Nucleus accumbens (tissue), 56 donors: Measurements from ENCODE around the gene THSD4.
"Not testable (repeated sequence)": the region's sequence is repeated elsewhere in the genome, so short reads cannot be mapped to it uniquely, and the experiment has no call there.

Source experiments
- DNase-seq, 56 donors: peaks; one replicate each; lab custom pipeline; 2025; lab: John Stamatoyannopoulos, UW

The THSD4 gene

GRCh38 chr15:71391421-71392088 lies 276.3 kb downstream of the THSD4 start:
- DNase-seq, result no peak

DNA sequence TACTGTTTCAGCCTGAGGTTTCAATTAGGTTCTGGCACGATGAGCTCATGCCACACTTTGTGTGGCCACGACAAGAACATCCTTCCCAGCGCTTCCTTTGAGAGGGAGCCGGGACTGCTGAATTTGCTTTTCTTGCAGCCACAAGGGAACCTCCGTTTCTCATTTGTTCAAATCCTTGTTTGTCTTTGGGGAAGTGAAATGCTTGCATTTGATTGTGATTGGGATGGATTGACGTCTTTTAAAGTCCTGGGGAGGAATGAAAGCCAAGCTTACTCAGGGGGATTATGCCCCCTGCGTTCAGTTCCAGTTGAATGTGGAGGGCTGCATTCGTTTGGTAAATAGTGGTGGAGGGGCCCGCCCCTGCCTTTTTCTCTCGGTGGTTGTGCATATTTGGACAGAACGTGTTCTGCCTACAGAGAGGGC lies 277.6 kb downstream of the THSD4 start:
- peak in 4 of 56 donors; percentile 3 to 54 (median 28) for DNase-seq

DNA sequence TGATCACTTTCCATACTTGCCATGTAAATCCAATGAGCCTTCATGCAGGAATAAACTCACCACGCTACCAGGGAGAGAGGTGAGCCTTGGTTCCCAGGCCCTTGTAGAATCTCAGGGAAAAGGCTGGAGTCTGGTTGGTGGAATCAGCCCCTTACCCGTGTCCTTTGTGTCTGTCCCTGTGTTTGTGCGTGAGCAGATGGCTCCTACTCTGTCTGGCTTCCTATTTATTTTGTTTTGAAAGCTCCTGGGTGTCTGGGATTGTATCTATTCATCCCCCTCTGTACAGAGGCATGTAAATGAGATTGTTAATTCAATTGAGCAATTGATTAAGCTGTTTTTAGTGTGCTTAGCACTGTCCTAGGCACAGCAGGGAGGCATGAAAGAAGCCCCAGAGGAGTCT lies 278.1 kb downstream of the THSD4 start:
- DNase-seq, result no peak

DNA sequence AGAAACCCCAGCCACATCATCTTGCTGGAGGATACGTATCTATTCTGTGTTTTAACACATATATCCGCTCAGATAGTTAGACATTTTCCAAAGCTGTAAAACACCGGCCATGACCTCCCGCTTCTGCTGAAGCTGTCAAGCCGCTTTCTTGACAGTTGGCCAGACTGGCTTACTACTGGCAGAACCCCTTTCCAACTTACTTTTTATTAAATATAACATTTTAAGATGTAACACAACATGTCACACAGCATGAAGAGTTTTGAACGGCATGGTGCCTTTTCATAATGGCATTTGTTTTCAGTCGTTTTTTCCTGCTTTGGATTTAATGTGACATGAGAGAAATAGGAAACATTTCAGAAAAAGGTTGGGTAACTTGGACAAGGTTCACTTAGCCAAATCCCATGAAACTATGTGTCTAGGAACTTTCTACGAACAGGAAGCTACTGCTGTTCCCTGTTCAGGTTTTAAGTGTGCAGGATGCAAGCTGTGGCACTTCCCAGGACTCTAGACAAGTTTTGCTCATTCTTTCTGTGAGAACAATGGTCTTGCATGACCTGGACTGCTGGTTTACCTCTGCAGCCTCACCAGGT lies 281.4 kb downstream of the THSD4 start:
- DNase-seq, result no peak

DNA sequence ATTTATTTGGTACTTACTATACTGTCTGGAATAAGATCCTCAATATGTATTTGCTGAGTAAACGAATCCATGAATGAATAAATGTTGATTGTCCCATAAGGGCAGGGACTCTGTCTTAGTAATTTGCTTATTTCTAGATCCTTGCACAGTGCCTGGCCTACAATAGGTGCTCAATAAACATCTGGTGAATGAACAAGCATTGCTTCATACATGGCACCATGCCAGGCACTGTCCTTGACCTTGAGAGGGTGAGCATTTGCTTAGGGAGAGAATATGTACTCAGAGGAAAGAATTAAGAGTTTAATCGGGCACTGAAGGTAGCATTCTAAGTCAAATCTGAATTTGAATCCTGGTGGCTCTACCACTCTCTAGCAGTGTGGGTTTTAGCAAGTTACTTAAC lies 282.1 kb downstream of the THSD4 start:
- DNase-seq, result no peak

DNA sequence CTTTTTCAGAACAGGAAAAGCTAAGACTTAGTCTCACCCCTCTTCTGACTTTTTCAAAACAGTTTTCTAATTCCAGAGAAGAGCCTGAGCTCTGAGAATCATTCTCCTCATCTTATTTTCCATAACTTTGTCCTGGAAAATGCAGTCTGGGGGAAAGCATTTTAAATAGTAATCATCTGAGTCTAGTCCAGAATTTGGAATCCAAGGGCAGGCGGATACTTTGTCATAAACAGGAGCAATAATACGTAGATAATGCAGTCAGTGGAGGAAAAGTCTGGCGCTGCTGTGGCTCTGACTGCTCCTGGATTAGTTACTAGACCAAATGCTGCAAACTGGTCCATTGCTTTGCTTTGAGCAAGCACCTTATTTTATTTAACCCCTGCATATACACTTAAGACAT lies 285.0 kb downstream of the THSD4 start:
- DNase-seq, result no peak

DNA sequence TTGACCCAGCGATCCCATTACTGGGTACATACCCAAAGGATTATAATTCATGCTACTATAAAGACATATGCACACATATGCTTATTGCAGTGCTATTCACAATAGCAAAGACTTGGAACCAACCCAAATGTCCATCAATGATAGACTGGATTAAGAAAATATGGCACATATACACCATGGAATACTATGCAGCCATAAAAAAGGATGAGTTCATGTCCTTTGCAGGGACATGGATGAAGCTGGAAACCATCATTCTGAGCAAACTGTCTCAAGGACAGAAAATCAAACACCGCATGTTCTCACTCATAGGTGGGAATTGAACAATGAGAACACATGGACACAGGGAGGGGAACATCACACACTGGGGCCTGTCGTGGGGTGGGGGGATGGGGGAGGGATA lies 286.5 kb downstream of the THSD4 start:
- not testable (repeated sequence) for DNase-seq

- no peak for DNase-seq
Measured at GRCh38 chr15:71409541-71409940, 294.3 kb downstream of the THSD4 start.

DNA sequence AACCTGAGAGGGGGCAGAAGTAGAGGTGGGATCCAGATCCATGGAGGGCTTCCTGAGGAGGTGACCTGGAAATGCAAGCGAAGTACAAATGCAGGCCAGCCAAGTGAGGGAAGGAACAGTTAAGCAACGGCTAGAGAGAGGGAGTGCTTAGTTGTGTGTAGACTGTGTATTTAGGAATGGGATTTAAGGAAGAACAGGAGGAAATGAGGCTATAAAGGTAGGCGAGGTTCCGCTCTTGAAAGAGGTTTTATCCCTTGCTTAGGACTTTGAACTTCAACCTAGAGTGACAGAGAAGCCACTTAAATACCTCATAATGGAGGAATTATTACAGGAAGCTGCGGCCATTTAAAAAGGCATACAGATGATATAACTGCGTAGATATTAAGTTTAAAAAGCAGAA lies 295.1 kb downstream of the THSD4 start:
- no peak for DNase-seq

DNA sequence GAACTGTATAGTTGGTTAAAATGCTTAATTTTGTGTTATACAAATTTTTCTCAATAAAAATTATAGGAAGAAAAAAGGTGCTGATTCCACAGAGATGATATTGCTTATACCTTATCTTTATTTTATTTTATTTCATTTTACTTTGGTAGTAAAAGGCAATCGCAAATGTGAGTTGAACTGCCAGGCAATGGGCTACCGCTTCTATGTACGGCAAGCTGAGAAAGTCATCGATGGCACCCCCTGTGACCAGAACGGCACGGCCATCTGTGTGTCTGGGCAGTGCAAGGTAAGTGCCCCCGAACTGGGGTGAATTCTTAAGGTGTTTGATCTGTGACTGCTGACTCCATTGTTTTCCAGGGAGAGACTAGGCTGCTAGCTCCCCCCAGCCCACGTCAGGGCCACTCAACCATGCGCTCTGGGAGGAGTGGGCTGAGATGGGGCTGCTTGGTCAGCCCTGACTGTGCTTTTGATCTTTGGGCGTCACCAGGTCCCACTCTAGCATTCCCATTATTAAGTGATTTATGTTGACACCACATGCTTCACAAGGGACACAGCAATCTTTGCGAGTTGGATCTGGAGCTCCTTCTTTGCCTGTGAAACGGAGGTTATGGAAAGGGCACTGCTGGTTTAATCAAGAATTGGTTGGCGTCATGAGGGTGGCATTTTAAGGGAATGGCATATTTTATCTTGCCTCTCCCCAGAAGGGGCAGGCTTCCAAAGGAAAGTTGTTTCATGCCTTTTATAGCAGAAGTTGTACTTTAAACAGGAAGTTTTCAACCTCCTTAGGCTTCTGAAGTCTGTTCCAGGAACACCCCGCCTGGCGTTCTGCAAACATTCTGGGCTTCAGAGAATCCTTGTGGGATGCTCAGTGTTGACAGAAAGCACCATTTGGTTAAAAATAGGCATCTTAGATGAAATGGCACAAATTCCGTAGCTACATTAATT lies 296.5 kb downstream of the THSD4 start:
- peak in 1 of 56 donors; percentile 18 for DNase-seq

DNA sequence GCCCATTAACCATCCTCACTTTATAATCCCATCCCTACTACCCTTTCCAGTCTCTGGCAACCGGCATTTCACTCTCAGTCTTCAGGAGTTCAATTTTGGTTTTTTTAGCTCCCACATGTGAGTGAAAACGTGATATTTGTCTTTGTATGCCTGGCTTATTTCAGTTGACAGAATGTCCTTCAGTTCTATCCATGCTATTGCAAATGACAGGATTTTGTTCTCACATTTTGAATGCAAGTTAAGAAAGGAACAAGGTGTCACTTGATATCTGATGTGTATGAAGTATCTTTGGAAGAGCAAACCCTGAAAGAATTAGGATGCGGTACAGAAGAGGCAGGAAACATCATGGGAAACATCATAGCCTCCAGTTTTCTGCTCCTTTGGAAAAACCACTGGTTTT lies 298.1 kb downstream of the THSD4 start:
- DNase-seq, result no peak

GRCh38 chr15:71414853-71415252 lies 299.6 kb downstream of the THSD4 start:
- DNase-seq, result peak in 4 of 56 donors; percentile 6 to 45 (median 14)

DNA sequence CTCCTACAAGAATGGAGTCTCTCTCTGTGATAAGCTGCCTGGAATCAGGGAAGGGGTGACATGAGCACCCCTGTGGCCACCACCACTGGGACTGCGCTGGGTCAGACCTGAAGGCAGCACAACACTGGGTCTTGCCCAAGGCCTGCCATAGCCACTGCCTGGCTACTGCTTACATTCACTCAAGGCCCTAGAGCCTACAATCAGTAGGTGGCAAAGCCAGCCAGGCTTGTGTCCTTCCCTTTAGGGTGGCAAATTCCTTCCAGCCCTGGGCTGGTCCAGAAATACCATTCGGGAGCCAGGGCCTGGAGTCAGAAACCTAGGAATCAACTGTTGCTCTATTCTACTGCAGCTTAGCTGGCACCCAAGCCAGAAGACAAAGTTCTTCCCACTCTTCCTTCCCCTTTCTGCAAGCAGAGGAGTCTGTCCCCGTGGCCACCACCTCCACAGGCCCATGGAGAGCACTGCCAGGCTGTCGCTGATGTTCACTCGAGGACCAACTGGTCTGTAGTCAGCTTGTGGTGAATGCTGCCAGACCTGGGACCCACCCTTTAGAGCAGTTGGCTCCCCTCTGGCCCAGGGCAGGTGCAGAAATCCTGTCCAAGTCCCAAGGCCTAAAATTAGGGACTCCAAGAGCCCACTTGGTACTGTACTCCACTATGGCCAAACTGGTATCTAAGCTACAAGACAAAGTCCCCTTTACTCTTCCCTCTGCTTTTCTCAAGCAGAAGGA lies 307.4 kb downstream of the THSD4 start:
- no peak for DNase-seq

DNA sequence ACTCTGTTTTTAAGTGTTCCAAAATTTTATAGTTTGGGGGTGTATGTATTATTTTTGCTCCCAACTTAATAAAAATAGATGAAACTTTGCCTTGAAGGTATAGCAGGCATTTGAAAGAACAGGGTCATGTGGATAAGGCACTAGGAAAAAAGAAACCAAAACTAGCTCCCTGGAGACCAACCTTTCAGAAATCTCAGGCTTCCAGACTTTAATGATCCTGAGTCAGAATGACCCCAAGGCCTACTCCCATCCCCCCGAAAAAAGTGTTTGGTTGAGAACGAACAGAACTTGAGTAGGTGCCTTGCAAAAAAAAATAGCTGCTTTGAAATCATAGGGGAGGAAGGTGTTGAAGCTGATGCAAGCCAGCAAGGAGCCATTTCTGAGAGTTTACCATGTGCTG lies 309.5 kb downstream of the THSD4 start:
- no peak for DNase-seq

- DNase-seq, result no peak
Measured at GRCh38 chr15:71425388-71425787, 310.1 kb downstream of the THSD4 start.

DNA sequence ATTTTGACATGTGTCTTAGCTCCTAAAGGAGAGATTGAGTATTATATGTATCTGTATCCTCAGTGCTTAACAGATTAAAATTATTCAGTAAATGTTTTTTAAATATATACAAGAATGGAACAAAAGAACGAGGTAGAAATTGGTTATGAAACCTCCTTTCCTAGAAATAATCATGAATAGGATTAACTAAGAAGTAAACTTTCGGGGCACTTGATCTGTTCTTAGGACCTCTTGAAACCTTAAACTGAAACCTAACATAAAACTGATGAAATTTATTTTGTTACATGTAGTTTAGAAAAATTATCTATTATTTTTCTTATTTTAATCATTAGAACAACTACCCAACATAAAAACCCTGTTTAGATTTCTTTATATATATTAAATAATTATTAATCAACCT lies 311.5 kb downstream of the THSD4 start:
- no peak for DNase-seq

- no peak for DNase-seq
Measured at GRCh38 chr15:71430782-71431181, 315.5 kb downstream of the THSD4 start.

DNA sequence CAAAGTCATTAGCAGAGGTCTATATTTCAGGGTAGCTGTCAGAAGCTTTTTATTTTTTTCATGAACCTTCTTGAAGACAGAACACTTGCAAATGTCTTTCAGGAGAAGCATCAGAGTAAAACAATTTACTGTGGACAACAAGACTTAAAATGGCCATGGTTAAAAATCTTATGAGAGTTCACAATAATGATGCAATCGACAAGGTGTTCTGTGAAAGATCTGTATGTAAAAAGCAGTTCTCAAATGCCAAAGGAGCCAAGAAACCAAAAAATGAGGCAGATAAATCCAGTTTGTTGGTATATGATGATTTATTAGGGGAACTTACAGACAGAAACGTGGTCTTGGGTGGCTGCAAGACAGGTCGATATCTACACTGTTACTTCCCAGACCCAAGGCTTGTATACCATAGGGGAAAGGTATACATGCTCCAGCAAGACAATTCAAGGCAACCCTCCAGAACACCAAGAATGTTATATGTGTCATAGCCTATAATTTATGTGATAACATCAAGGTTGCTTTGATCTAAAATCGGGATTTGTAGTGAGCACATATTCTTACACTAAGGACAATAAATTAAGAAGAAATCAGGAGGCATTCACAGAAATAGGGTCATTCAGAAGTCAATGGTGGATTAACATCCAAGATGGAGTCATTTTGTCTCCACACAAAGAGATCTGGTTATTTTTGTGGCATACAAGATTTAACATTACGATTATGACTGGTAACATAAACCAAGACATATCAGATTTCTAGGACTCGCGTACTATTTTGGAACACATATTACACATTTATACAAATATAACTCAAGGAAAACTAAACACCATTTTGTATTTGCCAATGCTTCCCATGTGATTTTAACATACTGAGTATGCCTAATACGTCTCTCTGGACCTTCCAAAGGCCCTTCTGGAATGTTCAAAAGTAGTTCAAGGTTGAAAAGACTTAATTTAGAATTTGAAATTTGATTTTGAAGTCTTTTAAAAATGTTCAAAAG lies 316.4 kb downstream of the THSD4 start:
- DNase-seq, result no peak

DNA sequence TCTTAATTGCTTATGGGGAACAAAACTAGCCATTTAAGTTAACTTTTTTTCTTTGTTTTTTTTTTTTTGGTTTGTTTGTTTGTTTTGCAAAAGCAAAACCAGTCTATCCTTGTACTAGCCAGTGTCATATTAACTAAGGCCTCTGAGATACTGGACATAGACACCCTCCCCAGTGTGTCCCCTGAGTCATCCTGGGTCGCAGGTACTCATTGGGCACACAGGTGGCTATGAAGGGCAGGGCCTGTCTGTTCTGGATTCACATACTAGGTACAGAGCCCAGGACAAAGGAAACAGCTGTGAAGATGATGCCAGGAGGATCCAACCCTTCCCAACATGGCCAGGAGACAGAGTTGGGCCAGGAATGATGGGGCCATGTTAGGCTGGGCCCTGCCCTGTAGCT lies 318.1 kb downstream of the THSD4 start:
- no peak for DNase-seq

DNA sequence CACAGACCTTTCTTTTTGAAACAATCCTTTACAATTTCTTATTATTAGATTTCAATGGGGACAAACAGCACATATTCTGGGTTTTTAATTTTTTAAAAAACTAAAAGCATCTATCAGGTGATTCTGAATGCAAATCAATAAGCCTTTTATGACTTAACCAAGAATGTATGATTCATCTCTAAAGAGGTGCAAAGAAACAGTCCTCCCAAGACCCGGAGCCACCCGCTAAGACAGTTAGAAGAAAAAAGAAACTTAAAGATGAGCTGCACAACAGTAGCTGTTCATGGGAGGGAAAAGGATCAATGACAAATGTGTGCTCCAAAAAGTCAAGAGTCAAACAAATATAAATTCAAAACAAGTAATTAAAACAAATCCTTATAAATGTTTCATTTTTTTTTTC lies 319.5 kb downstream of the THSD4 start:
- no peak for DNase-seq
